Caco-2 (cell line): ENCODE data around the gene DSN1. TPM values are rescaled to one million over a fixed set of nuclear protein-coding genes. Genes with fewer than 3 reads are reported as not detected.

Experiments
- BruUV-seq: library from RNA; stranded (reverse); fragments of 400-500 nt; replicated peaks from 2 replicates; lab custom pipeline; 2021; lab: Mats Ljungman, UMichigan
- CTCF ChIA-PET: fragments of 300-600 bp; sonication (Branson Sonifier 250); formaldehyde crosslinking; loops from one replicate; lab custom pipeline; 2022; ENCODE audit warnings: antibody characterized with exemption; lab: Charles Lee
- POLR2A ChIA-PET: fragments of 300-600 bp; sonication (Branson Sonifier 250); formaldehyde crosslinking; loops from one replicate; lab custom pipeline; 2022; ENCODE audit warnings: antibody characterized with exemption; lab: Charles Lee
- DNase-seq, 2 experiments: peaks; one replicate each; pipeline versions ENCODE4 v3.0.0 to v3.0.0-alpha.2; 2020 to 2022
- H3K27me3 ChIP-seq: replicated peaks from 2 replicates; pipeline ENCODE4 v1.6.0; 2011; ENCODE audit warnings: low read length; ENCODE audit not compliant: control insufficient read depth, insufficient read depth
- H3K36me3 ChIP-seq: 2 replicates; pipeline ENCODE4 v1.5.1; 2011; ENCODE audit warnings: low read length; ENCODE audit not compliant: control insufficient read depth, insufficient read depth
- H3K4me1 ChIP-seq: fragments of 250-450 bp; sonication (Bioruptor Pico); 2 replicates; pipeline ENCODE4 v1.5.1; 2020; ENCODE audit warnings: mild to moderate bottlenecking
- H3K4me3 ChIP-seq: 2 replicates; pipeline ENCODE4 v1.5.1; 2011; ENCODE audit warnings: low read depth, mild to moderate bottlenecking, control low read depth, low read length
- H3K9me3 ChIP-seq: fragments of 250-450 bp; sonication (Bioruptor Pico); 2 replicates; pipeline ENCODE4 v1.5.1; 2020; ENCODE audit warnings: mild to moderate bottlenecking, moderate library complexity
- H3K27ac Mint-ChIP-seq: one replicate; pipeline ENCODE4 v1.8.0; 2022; ENCODE audit warnings: mixed read lengths; ENCODE audit not compliant: unreplicated experiment
- H3K27me3 Mint-ChIP-seq: one replicate; pipeline ENCODE4 v1.8.0; 2022; ENCODE audit warnings: mixed read lengths; ENCODE audit not compliant: insufficient read depth, unreplicated experiment
- H3K36me3 Mint-ChIP-seq: one replicate; pipeline ENCODE4 v1.8.0; 2022; ENCODE audit warnings: mild to moderate bottlenecking, mixed read lengths; ENCODE audit not compliant: insufficient read depth, unreplicated experiment
- H3K4me1 Mint-ChIP-seq: one replicate; pipeline ENCODE4 v1.8.0; 2022; ENCODE audit warnings: low read depth, mixed read lengths; ENCODE audit not compliant: unreplicated experiment
- H3K4me3 Mint-ChIP-seq: one replicate; pipeline ENCODE4 v1.8.0; 2022; ENCODE audit warnings: mild to moderate bottlenecking, moderate library complexity, mixed read lengths; ENCODE audit not compliant: unreplicated experiment
- H3K9me3 Mint-ChIP-seq: one replicate; pipeline ENCODE4 v1.8.0; 2022; ENCODE audit warnings: mixed read lengths; ENCODE audit not compliant: unreplicated experiment
- CTCF ChIP-seq, 2 experiments: fragments of 200-600 bp in 1 of 2; IDR thresholded peaks; 1 replicate in 1 of 2; 2 replicates in 1 of 2; pipeline versions ENCODE4 v1.5.1 to v1.8.0; 2011 to 2022; ENCODE audit warnings: antibody characterized with exemption in 1 of 2, control low read depth in 1 of 2, inconsistent platforms in 1 of 2, low read depth in 1 of 2, low read length in 1 of 2, mild to moderate bottlenecking in 1 of 2, moderate library complexity in 1 of 2; ENCODE audit not compliant: insufficient read depth in 1 of 2, severe bottlenecking in 1 of 2, unreplicated experiment in 1 of 2
- intact Hi-C: fragments of 100-400 bp; cut with micrococcal nuclease; formaldehyde crosslinking; loops from one replicate; pipeline ENCODE4 v1.10.0; 2022; ENCODE audit not compliant: unreplicated experiment
- total RNA-seq: library from RNA; stranded (reverse); gene quantifications from 2 replicates; pipeline ENCODE4 v1.2.3, GENCODE V29; 2022

The DSN1 gene
- total RNA-seq, 1 experiment from 2014 or later, result 59.2 TPM

DNA sequence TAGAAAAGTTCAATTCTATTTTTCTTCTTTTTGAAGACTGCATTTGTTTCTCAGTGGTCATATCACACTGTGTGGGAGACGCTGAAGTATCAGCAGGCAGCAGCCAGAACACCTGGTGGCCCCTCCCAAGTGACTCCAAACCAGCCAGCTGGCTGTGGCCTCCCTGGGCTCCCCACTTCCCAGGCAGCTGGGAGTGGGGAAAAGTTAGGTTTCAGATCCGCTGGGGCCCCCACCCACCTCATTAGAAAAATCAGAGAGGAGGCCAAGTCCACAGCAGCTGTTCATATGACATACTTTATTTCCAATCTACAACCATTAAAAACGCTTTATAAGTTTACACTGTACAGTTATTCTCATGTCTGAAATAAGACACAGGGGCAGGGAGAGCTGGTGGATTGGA, 3.6 kb upstream of the DSN1 start:
- CTCF ChIA-PET, result interaction anchor here (0.5 to 1.5 kb wide), 4 partner anchors 9 to 1683 kb away, joined by 3 to 4 read pairs (median 3); no protein-coding TSS in a partner anchor
- no peak overlapping the region for H3K27ac Mint-ChIP-seq

DNA sequence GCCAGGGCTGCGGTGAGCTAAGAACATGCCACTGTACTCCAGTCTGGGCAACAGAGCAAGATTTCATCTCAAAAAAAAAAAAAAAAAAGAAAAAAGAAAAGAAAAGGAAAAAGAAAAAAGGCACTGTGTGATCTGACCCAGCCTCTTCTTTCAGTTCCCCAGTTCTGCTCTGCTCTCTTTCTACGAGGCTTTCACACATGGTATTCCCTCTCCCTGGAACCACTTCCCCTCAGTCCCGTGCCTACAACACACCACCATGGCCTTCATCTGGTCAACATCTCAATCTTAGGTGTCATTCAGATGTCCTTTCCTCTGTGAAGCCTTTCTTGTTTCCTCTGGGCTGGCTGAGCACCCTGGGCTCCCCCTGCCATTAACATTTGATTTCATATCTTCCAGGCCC, 2.3 kb upstream of the DSN1 start:
- Histone ChIP-seq H3K4me3 (no peak overlapping the region), H3K27me3 (no peaks in the 10 kb centered on the region), H3K4me1 (peaks cover 10% of the 10 kb centered on the region), H3K9me3 (no peaks in the 10 kb centered on the region), H3K36me3 (peaks cover 1% of the 10 kb centered on the region)
- H3K36me3 Mint-ChIP-seq, result peaks cover 13% of the 10 kb centered on the region
- no peaks in the 10 kb centered on the region for H3K9me3 Mint-ChIP-seq
- DNase-seq, result no peak
- H3K27ac Mint-ChIP-seq, result peak overlapping the region; percentile 11
- CTCF ChIA-PET, result no interaction called here
- TF ChIP-seq CTCF (IDR thresholded peaks at IDR 0.05; ENCODE audit: insufficient read depth in 1 of 2, low read depth in 1 of 2, low read length in 1 of 2, severe bottlenecking in 1 of 2, unreplicated experiment in 1 of 2), result no peak
- no TSS peak for BruUV-seq
- intact Hi-C loops, result no loop called here
- peak overlapping the region; percentile 11 for H3K4me3 Mint-ChIP-seq
- POLR2A ChIA-PET, result no interaction called here
- peaks cover 15% of the 10 kb centered on the region for H3K4me1 Mint-ChIP-seq
- H3K27me3 Mint-ChIP-seq, result no peaks in the 10 kb centered on the region

More for the DNA sequence above, 3.6 kb upstream of the DSN1 start:
- Mint-ChIP-seq H3K9me3 (no peaks in the 10 kb centered on the region), H3K36me3 (peaks cover 11% of the 10 kb centered on the region), H3K4me1 (peaks cover 7% of the 10 kb centered on the region), H3K4me3 (no peak overlapping the region), H3K27me3 (no peaks in the 10 kb centered on the region)
- POLR2A ChIA-PET, result interaction anchor here (0.7 kb wide), 1 partner anchor 161 kb away, joined by 4 read pairs; no protein-coding TSS in a partner anchor
- BruUV-seq, result no TSS peak
- no peaks in the 10 kb centered on the region for H3K9me3 ChIP-seq
- no peak overlapping the region for H3K4me3 ChIP-seq
- intact Hi-C loops, result no loop called here
- H3K4me1 ChIP-seq, result peaks cover 10% of the 10 kb centered on the region
- TF ChIP-seq CTCF (IDR thresholded peaks at IDR 0.05; ENCODE audit: insufficient read depth in 1 of 2, low read depth in 1 of 2, low read length in 1 of 2, severe bottlenecking in 1 of 2, unreplicated experiment in 1 of 2), result no peak
- H3K27me3 ChIP-seq, result no peaks in the 10 kb centered on the region
- no peaks in the 10 kb centered on the region for H3K36me3 ChIP-seq
- DNase-seq, result no peak

GRCh38 chr20:36775196-36775595, 1.6 kb upstream of the DSN1 start:
- H3K27me3 Mint-ChIP-seq, result no peaks in the 10 kb centered on the region
- TF ChIP-seq CTCF (IDR thresholded peaks at IDR 0.05; ENCODE audit: insufficient read depth in 1 of 2, low read depth in 1 of 2, low read length in 1 of 2, severe bottlenecking in 1 of 2, unreplicated experiment in 1 of 2), result no peak
- ChIA-PET POLR2A (no interaction called here), CTCF (interaction anchor here (0.6 to 2.0 kb wide), 3 partner anchors 17 to 228 kb away, joined by 3 to 18 read pairs (median 6); no protein-coding TSS in a partner anchor)
- H3K27ac Mint-ChIP-seq, result no peak overlapping the region
- Histone ChIP-seq H3K9me3 (no peaks in the 10 kb centered on the region), H3K27me3 (no peaks in the 10 kb centered on the region), H3K4me3 (no peak overlapping the region), H3K36me3 (peaks cover 4% of the 10 kb centered on the region), H3K4me1 (peaks cover 10% of the 10 kb centered on the region)
- DNase-seq, result no peak
- H3K4me3 Mint-ChIP-seq, result peak overlapping the region; percentile 80
- BruUV-seq, result no TSS peak
- H3K36me3 Mint-ChIP-seq, result peaks cover 18% of the 10 kb centered on the region
- H3K4me1 Mint-ChIP-seq, result peaks cover 19% of the 10 kb centered on the region
- intact Hi-C loops, result no loop called here
- no peaks in the 10 kb centered on the region for H3K9me3 Mint-ChIP-seq
